ENCODE measurements around the gene THADA.

DNA sequence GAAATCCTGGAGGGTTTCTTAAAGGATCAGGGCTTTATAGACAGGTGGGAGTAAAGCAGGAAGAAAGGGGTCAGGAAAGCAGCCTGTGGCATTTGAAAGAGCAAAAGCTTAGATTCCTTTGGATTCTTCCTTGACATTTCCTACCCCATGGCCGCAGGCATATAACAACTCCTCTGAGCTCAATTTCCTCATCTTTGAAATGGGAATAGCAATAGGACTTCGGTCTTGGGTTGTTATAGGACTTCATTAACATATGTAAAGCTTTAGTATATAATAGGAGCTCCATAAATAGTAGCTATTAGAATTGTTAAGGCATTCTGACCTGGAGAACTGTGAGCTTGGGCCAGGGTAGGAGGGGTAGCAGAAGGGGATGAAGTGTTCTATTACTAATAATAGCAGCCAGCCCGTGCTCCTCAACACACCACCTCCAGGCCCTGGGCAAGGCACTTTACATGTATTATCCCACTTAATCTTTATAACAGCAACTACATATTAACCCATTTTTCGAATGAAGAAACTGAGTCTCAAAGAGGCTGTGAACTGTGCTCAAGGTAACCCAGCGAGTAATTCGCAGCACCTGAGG lies 380.1 kb downstream of the THADA start:
- TF ChIP-seq, protein P1, sequence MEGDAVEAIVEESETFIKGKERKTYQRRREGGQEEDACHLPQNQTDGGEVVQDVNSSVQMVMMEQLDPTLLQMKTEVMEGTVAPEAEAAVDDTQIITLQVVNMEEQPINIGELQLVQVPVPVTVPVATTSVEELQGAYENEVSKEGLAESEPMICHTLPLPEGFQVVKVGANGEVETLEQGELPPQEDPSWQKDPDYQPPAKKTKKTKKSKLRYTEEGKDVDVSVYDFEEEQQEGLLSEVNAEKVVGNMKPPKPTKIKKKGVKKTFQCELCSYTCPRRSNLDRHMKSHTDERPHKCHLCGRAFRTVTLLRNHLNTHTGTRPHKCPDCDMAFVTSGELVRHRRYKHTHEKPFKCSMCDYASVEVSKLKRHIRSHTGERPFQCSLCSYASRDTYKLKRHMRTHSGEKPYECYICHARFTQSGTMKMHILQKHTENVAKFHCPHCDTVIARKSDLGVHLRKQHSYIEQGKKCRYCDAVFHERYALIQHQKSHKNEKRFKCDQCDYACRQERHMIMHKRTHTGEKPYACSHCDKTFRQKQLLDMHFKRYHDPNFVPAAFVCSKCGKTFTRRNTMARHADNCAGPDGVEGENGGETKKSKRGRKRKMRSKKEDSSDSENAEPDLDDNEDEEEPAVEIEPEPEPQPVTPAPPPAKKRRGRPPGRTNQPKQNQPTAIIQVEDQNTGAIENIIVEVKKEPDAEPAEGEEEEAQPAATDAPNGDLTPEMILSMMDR (IDR thresholded peaks at IDR 0.05) = no peak
- TF ChIP-seq POLR2AphosphoS5 (IDR thresholded peaks at IDR 0.05) (no peak), EP300 (IDR thresholded peaks at IDR 0.05) (no peak), POLR2A (IDR thresholded peaks at IDR 0.05) (no peak)

Data from suprapubic skin (tissue), 4 donors.